GM12891 (cell line): ENCODE data around the gene ARG2.

Experiments used
- PAX5 ChIP-seq: IDR thresholded peaks from 2 replicates; pipeline ENCODE4 v1.6.1; 2011; ENCODE audit warnings: low read length, moderate library complexity, mild to moderate bottlenecking; ENCODE audit not compliant: insufficient read depth, severe bottlenecking
- POLR2A ChIP-seq: IDR thresholded peaks from 2 replicates; pipeline ENCODE4 v1.6.1; 2011; ENCODE audit warnings: low read depth, low read length, control low read depth
- POLR2AphosphoS5 ChIP-seq: IDR thresholded peaks from 2 replicates; pipeline ENCODE4 v1.6.1; 2011; ENCODE audit warnings: low read depth, low read length, control low read depth
- POU2F2 ChIP-seq: IDR thresholded peaks from 2 replicates; pipeline ENCODE4 v1.6.1; 2011; ENCODE audit warnings: low read depth, mild to moderate bottlenecking, control low read depth, low read length, moderate library complexity
- SPI1 ChIP-seq: IDR thresholded peaks from 2 replicates; pipeline ENCODE4 v1.6.1; 2011; ENCODE audit warnings: low read depth, low read length, control low read depth
- TAF1 ChIP-seq: IDR thresholded peaks from 2 replicates; pipeline ENCODE4 v1.6.1; 2011; ENCODE audit warnings: low read depth, low read length, control low read depth

GRCh38 chr14:67641902-67642749, 22.4 kb downstream of the ARG2 start:
- TF ChIP-seq POLR2AphosphoS5 (no peak), TAF1 (no peak), POLR2A (no peak), SPI1 (no peak), PAX5 (no peak), POU2F2 (no peak)
